ENCODE data around the gene SYT12. TPM values are rescaled to one million over a fixed set of nuclear protein-coding genes. Genes with fewer than 3 reads are reported as not detected.

The SYT12 gene
- total RNA-seq, 1 experiment from 2014 or later: 4.3 TPM

GRCh38 chr11:67059671-67060070, 36.7 kb downstream of the SYT12 start:
- POLR2A ChIA-PET: no interaction called here

GRCh38 chr11:67060111-67060522, 37.2 kb downstream of the SYT12 start:
- ChIA-PET CTCF (interaction anchor here (1.5 kb wide), 1 partner anchor 8 kb away, joined by 4 read pairs; no protein-coding TSS in a partner anchor), POLR2A (no interaction called here), RAD21 (ENCODE audit: low non-redundant PET in 1 of 2, low total read pairs in 2 of 2, uncharacterized antibody in 2 of 2, unreplicated experiment in 2 of 2) (no interaction called here)
- DNase-seq (ENCODE audit: low read depth, low spot score): no peak
- peak overlapping the region; percentile 59 for H3K27ac ChIP-seq (ENCODE audit: low read depth, low read length)
- H3K9me3 ChIP-seq (ENCODE audit: control insufficient read depth in 1 of 2, insufficient read depth in 1 of 2, low read depth in 1 of 2, low read length in 2 of 2): no peaks in the 10 kb centered on the region
- H3K79me2 ChIP-seq (ENCODE audit: insufficient read depth, low read length): peaks cover 47% of the 10 kb centered on the region
- H3K9me2 ChIP-seq (ENCODE audit: insufficient read depth): no peaks in the 10 kb centered on the region
- ATAC-seq: no peak
- no peaks in the 10 kb centered on the region for H3K36me3 ChIP-seq (ENCODE audit: control insufficient read depth in 1 of 2, insufficient read depth in 2 of 2, low read length in 2 of 2)
- H3K4me1 ChIP-seq (ENCODE audit: control insufficient read depth in 1 of 2, insufficient read depth in 2 of 2, low read length in 2 of 2): peaks cover 37 to 71% of the 10 kb centered on the region in 2 experiments
- no peaks in the 10 kb centered on the region for H4K20me1 ChIP-seq (ENCODE audit: insufficient read depth)
- peak overlapping the region; percentile 31; the same call in 1 of the 2 replicates for H3K9ac ChIP-seq (ENCODE audit: low read length)
- BruUV-seq (replicated peaks): no TSS peak
- H3K4me3 ChIP-seq (replicated peaks in 1 of 2; ENCODE audit: low read depth in 1 of 2, low read length in 2 of 2): no peak overlapping the region
- intact Hi-C loops (cut with micrococcal nuclease): no loop called here
- H3K27me3 ChIP-seq (ENCODE audit: insufficient read depth, low read length): no peaks in the 10 kb centered on the region
- TF ChIP-seq TCF7L2 (IDR thresholded peaks at IDR 0.05; ENCODE audit: borderline replicate concordance, extremely low read depth, insufficient read depth, insufficient read length): no peak
- peak; percentile 8 for TF ChIP-seq YY1 (IDR thresholded peaks at IDR 0.05; ENCODE audit: extremely low read depth, insufficient replicate concordance, low read depth, low read length)
- peak overlapping the region; percentile 40 for H3K4me2 ChIP-seq (ENCODE audit: low read length)
- H2AFZ ChIP-seq (ENCODE audit: low read depth, low read length, poor library complexity, severe bottlenecking): no peak overlapping the region

More at GRCh38 chr11:67059671-67060070, 36.7 kb downstream of the SYT12 start:
- peaks cover 40 to 75% of the 10 kb centered on the region in 2 experiments for H3K4me1 ChIP-seq (ENCODE audit: control insufficient read depth in 1 of 2, insufficient read depth in 2 of 2, low read length in 2 of 2)
- H3K36me3 ChIP-seq (ENCODE audit: control insufficient read depth in 1 of 2, insufficient read depth in 2 of 2, low read length in 2 of 2): no peaks in the 10 kb centered on the region
- H3K4me3 ChIP-seq (replicated peaks in 1 of 2; ENCODE audit: low read depth in 1 of 2, low read length in 2 of 2): no peak overlapping the region
- RAD21 ChIA-PET (ENCODE audit: low non-redundant PET in 1 of 2, low total read pairs in 2 of 2, uncharacterized antibody in 2 of 2, unreplicated experiment in 2 of 2): no interaction called here
- no peaks in the 10 kb centered on the region for H4K20me1 ChIP-seq (ENCODE audit: insufficient read depth)
- H3K4me2 ChIP-seq (ENCODE audit: low read length): peak overlapping the region; percentile 40
- intact Hi-C loops (cut with micrococcal nuclease): loop anchor here (10.0 kb wide), 1 partner anchor 185 kb away; no protein-coding TSS in a partner anchor
- H3K9me2 ChIP-seq (ENCODE audit: insufficient read depth): no peaks in the 10 kb centered on the region
- no peaks in the 10 kb centered on the region for H3K9me3 ChIP-seq (ENCODE audit: control insufficient read depth in 1 of 2, insufficient read depth in 1 of 2, low read depth in 1 of 2, low read length in 2 of 2)
- H3K27ac ChIP-seq (ENCODE audit: low read depth, low read length): peak overlapping the region; percentile 59
- H2AFZ ChIP-seq (ENCODE audit: low read depth, low read length, poor library complexity, severe bottlenecking): no peak overlapping the region
- H3K27me3 ChIP-seq (ENCODE audit: insufficient read depth, low read length): no peaks in the 10 kb centered on the region
- CTCF ChIA-PET: interaction anchor here (1.5 kb wide), 1 partner anchor 8 kb away, joined by 4 read pairs; no protein-coding TSS in a partner anchor
- no peak for TF ChIP-seq EZH2 (IDR thresholded peaks at IDR 0.05)
- no peak for TF ChIP-seq MAX (IDR thresholded peaks at IDR 0.05)
- no peak for TF ChIP-seq SP1 (IDR thresholded peaks at IDR 0.05; ENCODE audit: low read depth)
- TF ChIP-seq CBX3 (IDR thresholded peaks at IDR 0.05; ENCODE audit: low read depth): no peak
- no peak for TF ChIP-seq JUND (IDR thresholded peaks at IDR 0.05)
- TF ChIP-seq ATF3 (IDR thresholded peaks at IDR 0.05): no peak
- DNase-seq (ENCODE audit: low read depth, low spot score): no peak
- ATAC-seq: no peak
- peaks cover 46% of the 10 kb centered on the region for H3K79me2 ChIP-seq (ENCODE audit: insufficient read depth, low read length)
- no TSS peak for BruUV-seq (replicated peaks)
- peak overlapping the region; percentile 31; the same call in 1 of the 2 replicates for H3K9ac ChIP-seq (ENCODE audit: low read length)
